H1 (cell line): ENCODE results near the gene NDEL1. TPM values are rescaled to one million over a fixed set of nuclear protein-coding genes. Genes with fewer than 3 reads are reported as not detected.

Experiments used
- HDAC2 ChIP-seq, 2 experiments: fragments of 300-600 bp in 1 of 2; sonication (generic) in 1 of 2; IDR thresholded peaks; 2 replicates each; pipeline ENCODE4 v1.6.1; 2011 to 2012; ENCODE audit warnings: low read depth in 2 of 2, low read length in 2 of 2, mild to moderate bottlenecking in 2 of 2, moderate library complexity in 2 of 2, borderline replicate concordance in 1 of 2, inconsistent platforms in 1 of 2
- polyA plus RNA-seq, 7 experiments: library from polyadenylated mRNA; depleted of rRNA in 3 of 7; stranded (reverse) in 5 of 7; unstranded in 2 of 7; fragments of >200 nt in 5 of 7; fragments of 200-250 nt in 2 of 7; gene quantifications; 1 replicate in 5 of 7; 2 replicates in 1 of 7; 4 replicates in 1 of 7; pipeline versions ENCODE4 v1.2.1 to v1.2.3, GENCODE V29; 2011 to 2013; ENCODE audit warnings: missing spikeins in 2 of 7, mixed read lengths in 2 of 7
- total RNA-seq: library from RNA; stranded (reverse); fragmentation: NEBNext Ultra II Directional; extraction: Animal tissue kit (Norgen Biotek cat#: 25700); gene quantifications from 2 replicates; pipeline ENCODE4 v1.2.1, GENCODE V29; 2021

Gene NDEL1
- total and polyA plus RNA-seq, 2 of the 8 experiments (the other 6 are each of a cell fraction or from before 2014, with no cell fraction given): 31.1 to 32.9 TPM

DNA sequence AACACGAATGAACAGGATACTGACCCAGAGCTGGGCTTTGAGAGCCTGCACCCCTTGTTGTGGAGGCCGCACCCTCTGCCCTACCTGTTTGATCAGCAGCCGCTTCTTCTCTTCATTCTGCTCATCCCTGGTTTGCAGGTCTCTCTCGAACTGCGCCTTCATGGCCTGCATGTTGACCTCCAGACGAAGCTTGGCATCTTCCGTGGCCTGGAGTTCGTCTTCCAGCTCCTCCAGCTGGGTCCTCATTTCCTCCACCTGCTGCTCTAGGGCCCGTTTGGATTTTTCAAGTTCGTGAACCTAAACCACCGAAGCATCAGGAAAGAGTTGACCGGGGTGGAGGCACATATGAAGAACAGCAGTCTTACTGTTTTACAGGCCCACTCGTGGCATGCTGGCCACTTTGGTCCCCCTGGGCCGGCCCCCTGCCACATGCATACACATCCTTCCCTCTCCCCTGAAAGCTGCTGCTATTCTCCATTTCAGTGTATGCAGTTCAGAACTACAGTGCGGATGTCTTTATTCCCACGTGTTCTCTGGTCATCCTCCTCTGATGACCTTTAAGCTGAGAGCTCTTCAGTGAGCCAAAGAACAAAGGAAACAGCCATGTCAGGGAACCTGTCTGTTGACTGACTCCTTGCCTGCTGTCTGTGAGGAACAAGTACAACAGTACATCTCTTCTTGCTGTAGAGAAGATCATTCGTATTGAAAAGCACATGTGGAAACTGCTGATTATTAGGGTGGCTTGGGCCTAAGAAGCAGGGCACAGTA is 54.8 kb downstream of the NDEL1 start (continued):
- no peak for TF ChIP-seq HDAC2 (IDR thresholded peaks at IDR 0.05; ENCODE audit: borderline replicate concordance in 1 of 2, low read depth in 2 of 2, low read length in 2 of 2)
